HepG2 (cell line): ENCODE results near the gene CNTNAP1. TPM values are rescaled to one million over a fixed set of nuclear protein-coding genes. Genes with fewer than 3 reads are reported as not detected.

Source experiments
- ATAC-seq: fragments of 200-7000 bp; cut with Tn5 transposase; 3 replicates; pipeline ENCODE4 v1.9.1; 2020; ENCODE audit warnings: mild to moderate bottlenecking, moderate library complexity
- BruUV-seq: library from RNA; stranded (reverse); fragments of 400-500 nt; replicated peaks from 2 replicates; lab custom pipeline; 2021; lab: Mats Ljungman, UMichigan
- CTCF ChIA-PET: fragments of 300-600 bp; formaldehyde crosslinking; extraction: SDS; loops from one replicate; lab custom pipeline; 2021; ENCODE audit warnings: low total read pairs, inconsistent platforms, low intra/inter-chr PET ratio; lab: Yijun Ruan, JAX
- POLR2A ChIA-PET: fragments of 350-600 bp; sonication (Branson Sonifier 250); formaldehyde crosslinking; loops from one replicate; lab custom pipeline; 2020; ENCODE audit warnings: antibody characterized with exemption, inconsistent platforms; lab: Yijun Ruan, JAX
- DNase-seq: peaks from one replicate; pipeline ENCODE4 v3.0.0-alpha.2; 2015; ENCODE audit warnings: low spot score
- FAIRE-seq: peaks from 3 replicates; lab custom pipeline; 2011; peaks lifted over from hg19 to GRCh38; lab: Jason Lieb, UNC
- H2AFZ ChIP-seq: one replicate; pipeline ENCODE4 v1.6.1; 2011; ENCODE audit warnings: low read length, inconsistent platforms
- H3K27ac ChIP-seq: fragments of 300-600 bp; 3 replicates; pipeline ENCODE4 v1.8.0; 2011; ENCODE audit warnings: mixed run types, mild to moderate bottlenecking, mixed read lengths, low read length, inconsistent platforms; ENCODE audit not compliant: insufficient read depth; ENCODE audit errors: extremely low read length
- H3K27me3 ChIP-seq, 2 experiments: fragments of 200-600 bp in 1 of 2; 2 replicates in 1 of 2; 3 replicates in 1 of 2; pipeline versions ENCODE4 v1.6.0 to v1.8.0; 2011; ENCODE audit warnings: low read length in 2 of 2, mild to moderate bottlenecking in 2 of 2, moderate library complexity in 2 of 2, inconsistent platforms in 1 of 2; ENCODE audit not compliant: insufficient read depth in 2 of 2, control insufficient read depth in 1 of 2
- H3K36me3 ChIP-seq, 2 experiments: fragments of 200-600 bp in 1 of 2; replicated peaks in 1 of 2; 2 replicates in 1 of 2; 3 replicates in 1 of 2; pipeline versions ENCODE4 v1.5.1 to v1.8.0; 2011; ENCODE audit warnings: low read length in 2 of 2, inconsistent platforms in 1 of 2; ENCODE audit not compliant: insufficient read depth in 2 of 2, control insufficient read depth in 1 of 2
- H3K4me1 ChIP-seq: 2 replicates; pipeline ENCODE4 v1.5.1; 2012; ENCODE audit warnings: low read length, inconsistent platforms; ENCODE audit not compliant: insufficient read depth
- H3K4me2 ChIP-seq: 2 replicates; pipeline ENCODE4 v1.6.0; 2011; ENCODE audit warnings: low read depth, low read length, inconsistent platforms
- H3K4me3 ChIP-seq, 3 experiments: fragments of 200-600 bp in 1 of 3; sonication (generic), shearing (Covaris generic) in 1 of 3; replicated peaks in 1 of 3; 2 replicates each; pipeline ENCODE4 v1.5.1; 2011 to 2016; ENCODE audit warnings: low read length in 3 of 3, inconsistent platforms in 2 of 3, low read depth in 2 of 3, mild to moderate bottlenecking in 2 of 3, control low read depth in 1 of 3, mixed read lengths in 1 of 3; ENCODE audit not compliant: insufficient read depth in 1 of 3
- H3K79me2 ChIP-seq: one replicate; pipeline ENCODE4 v1.6.1; 2011; ENCODE audit warnings: low read length, inconsistent platforms; ENCODE audit not compliant: insufficient read depth
- H3K9ac ChIP-seq: 2 replicates; pipeline ENCODE4 v1.6.0; 2011; ENCODE audit warnings: mild to moderate bottlenecking, low read depth, low read length, inconsistent platforms; ENCODE audit not compliant: insufficient read depth
- H3K9me3 ChIP-seq: 2 replicates; pipeline ENCODE4 v1.5.1; 2012; ENCODE audit warnings: mild to moderate bottlenecking, low read length
- H4K20me1 ChIP-seq: 2 replicates; pipeline ENCODE4 v1.6.0; 2011; ENCODE audit warnings: inconsistent platforms, mild to moderate bottlenecking, low read length, moderate library complexity; ENCODE audit not compliant: insufficient read depth
- ARID5B ChIP-seq: IDR thresholded peaks from 2 replicates; pipeline ENCODE4 v1.4.0; 2020; ENCODE audit warnings: mild to moderate bottlenecking, missing genetic modification reagents
- GATAD2A ChIP-seq: IDR thresholded peaks from 2 replicates; pipeline ENCODE4 v1.6.1; 2016
- JUNB ChIP-seq: sonication (generic); formaldehyde crosslinking; IDR thresholded peaks from 2 replicates; pipeline ENCODE4 v1.8.0; 2022; ENCODE audit warnings: missing genetic modification reagents, mild to moderate bottlenecking, borderline replicate concordance
- KLF9 ChIP-seq: IDR thresholded peaks from 2 replicates; pipeline ENCODE4 v1.6.1; 2016; ENCODE audit warnings: low read depth
- MTERF4 ChIP-seq: sonication (generic); formaldehyde crosslinking; IDR thresholded peaks from 2 replicates; pipeline ENCODE4 v1.8.0; 2023; ENCODE audit warnings: mild to moderate bottlenecking, missing genetic modification reagents
- RFXANK ChIP-seq: IDR thresholded peaks from 2 replicates; pipeline ENCODE4 v1.6.1; 2016
- SMAD1 ChIP-seq: sonication (generic); formaldehyde crosslinking; IDR thresholded peaks from 2 replicates; pipeline ENCODE4 v1.4.0; 2020; ENCODE audit warnings: missing genetic modification reagents, low read depth, mild to moderate bottlenecking, borderline replicate concordance
- SP2 ChIP-seq: sonication (generic); formaldehyde crosslinking; IDR thresholded peaks from 2 replicates; pipeline ENCODE4 v1.5.1; 2020; ENCODE audit warnings: mild to moderate bottlenecking, missing genetic modification reagents
- ZFP37 ChIP-seq: sonication (generic); formaldehyde crosslinking; IDR thresholded peaks from 2 replicates; pipeline ENCODE4 v1.4.0; 2020; ENCODE audit warnings: missing genetic modification reagents, borderline replicate concordance
- ZIK1 ChIP-seq: sonication (generic); formaldehyde crosslinking; IDR thresholded peaks from 2 replicates; pipeline ENCODE4 v1.5.0; 2020; ENCODE audit warnings: mild to moderate bottlenecking, low read depth, missing genetic modification reagents, borderline replicate concordance
- ZMYM3 ChIP-seq: sonication (generic); formaldehyde crosslinking; IDR thresholded peaks from 2 replicates; pipeline ENCODE4 v1.5.1; 2020; ENCODE audit warnings: mild to moderate bottlenecking, missing genetic modification reagents
- ZNF329 ChIP-seq: sonication (generic); formaldehyde crosslinking; IDR thresholded peaks from 2 replicates; pipeline ENCODE4 v1.9.0; 2021; ENCODE audit warnings: low read depth, mild to moderate bottlenecking, missing genetic modification reagents
- ZNF674 ChIP-seq: sonication (generic); formaldehyde crosslinking; IDR thresholded peaks from 2 replicates; pipeline ENCODE4 v1.5.0; 2020; ENCODE audit warnings: low read depth, mild to moderate bottlenecking, missing genetic modification reagents
- WGBS: methylation state at CpG from one replicate; pipeline ENCODE4 v1.1.6; 2017; ENCODE audit warnings: low lambda C conversion rate; 5-methylcytosine and 5-hydroxymethylcytosine counted together
- in situ Hi-C: cut with HindIII; loops from 2 replicates; pipeline ENCODE4 v1.10.0; 2017; ENCODE audit warnings: low pct_unique_long_range_greater_than_20kb; ENCODE audit not compliant: extremely low pct_ligation_motif_present
- intact Hi-C: fragments of 100-400 bp; cut with micrococcal nuclease; formaldehyde crosslinking; loops from one replicate; pipeline ENCODE4 v1.10.0; 2022; ENCODE audit not compliant: unreplicated experiment
- polyA plus RNA-seq, 8 experiments: library from polyadenylated mRNA; depleted of rRNA in 3 of 8; stranded (reverse) in 7 of 8; unstranded in 1 of 8; fragments of >200 nt; fragmentation: Illumina TruSeq in 4 of 8; extraction: Trizol in 4 of 8; gene quantifications; 2 replicates each; pipeline versions ENCODE4 v1.2.1 to v1.2.3, GENCODE V29; 2011 to 2016; ENCODE audit warnings: low read depth in 4 of 8, missing spikeins in 1 of 8, mixed read lengths in 1 of 8; ENCODE audit not compliant: insufficient read depth in 1 of 8
- total RNA-seq, 5 experiments: library from RNA; depleted of rRNA; stranded (reverse); fragments of >200 nt; fragmentation: Illumina TruSeq; extraction: Trizol; gene quantifications; 2 replicates each; pipeline ENCODE4 v1.2.3, GENCODE V29; 2016; ENCODE audit warnings: low read depth in 1 of 5
- TF ChIP-seq, protein P1 (sequence below): sonication (generic); formaldehyde crosslinking; IDR thresholded peaks from 2 replicates; pipeline ENCODE4 v1.4.0; 2020; ENCODE audit warnings: missing genetic modification reagents

CNTNAP1 gene
- total and polyA plus RNA-seq, 2 of the 13 experiments (the other 11 are each of a cell fraction or from before 2014, with no cell fraction given): 4.5 to 7.7 TPM

- TF ChIP-seq, protein P1, sequence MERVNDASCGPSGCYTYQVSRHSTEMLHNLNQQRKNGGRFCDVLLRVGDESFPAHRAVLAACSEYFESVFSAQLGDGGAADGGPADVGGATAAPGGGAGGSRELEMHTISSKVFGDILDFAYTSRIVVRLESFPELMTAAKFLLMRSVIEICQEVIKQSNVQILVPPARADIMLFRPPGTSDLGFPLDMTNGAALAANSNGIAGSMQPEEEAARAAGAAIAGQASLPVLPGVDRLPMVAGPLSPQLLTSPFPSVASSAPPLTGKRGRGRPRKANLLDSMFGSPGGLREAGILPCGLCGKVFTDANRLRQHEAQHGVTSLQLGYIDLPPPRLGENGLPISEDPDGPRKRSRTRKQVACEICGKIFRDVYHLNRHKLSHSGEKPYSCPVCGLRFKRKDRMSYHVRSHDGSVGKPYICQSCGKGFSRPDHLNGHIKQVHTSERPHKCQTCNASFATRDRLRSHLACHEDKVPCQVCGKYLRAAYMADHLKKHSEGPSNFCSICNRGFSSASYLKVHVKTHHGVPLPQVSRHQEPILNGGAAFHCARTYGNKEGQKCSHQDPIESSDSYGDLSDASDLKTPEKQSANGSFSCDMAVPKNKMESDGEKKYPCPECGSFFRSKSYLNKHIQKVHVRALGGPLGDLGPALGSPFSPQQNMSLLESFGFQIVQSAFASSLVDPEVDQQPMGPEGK (CRISPR knock-in tag): peak; percentile 78
These were observed 22.4 kb upstream of the CNTNAP1 start (continued) for GRCh38 chr17:42659932-42660274.

DNA sequence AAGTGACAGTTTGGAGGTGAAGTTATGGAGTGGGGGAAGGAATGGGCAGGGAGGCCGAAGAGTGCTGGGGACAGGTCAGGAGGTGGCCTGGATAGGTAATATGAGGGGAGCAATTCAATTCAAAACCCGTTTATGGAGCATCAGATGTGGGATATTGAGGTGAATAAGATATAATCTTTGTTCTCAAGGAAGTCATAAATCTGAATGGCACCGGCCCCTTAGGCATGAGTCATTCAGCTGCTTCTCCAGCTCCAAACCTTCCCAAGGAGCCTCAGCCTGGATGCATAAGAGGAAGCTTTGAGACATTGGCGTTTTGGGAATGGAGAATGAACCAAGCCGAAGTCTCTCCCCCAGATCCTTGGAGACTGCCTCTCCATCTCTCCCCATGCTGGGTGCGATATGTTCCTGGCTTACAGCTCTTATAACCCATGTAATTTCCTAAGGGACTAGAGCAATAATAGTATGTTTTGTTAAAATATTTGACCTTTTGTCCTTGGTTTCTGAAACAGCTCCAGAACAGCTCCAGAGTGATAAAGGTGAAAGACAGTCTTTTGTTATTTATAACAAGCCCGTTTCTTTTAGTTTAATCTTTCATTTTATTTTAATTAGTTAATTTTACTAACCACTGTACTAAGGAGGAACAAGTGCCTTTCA, 21.5 kb upstream of the CNTNAP1 start:
- POLR2A ChIA-PET: interaction anchor here (1.7 to 4.5 kb wide), 5 partner anchors 16 to 83 kb away, joined by 5 to 65 read pairs (median 16); partner anchors contain the start of genes PLEKHH3, PSMC3IP, RETREG3 and TUBG1
- intact Hi-C loops (no loop called here), in situ Hi-C loops (no loop called here)
- peak overlapping the region; percentile 40; the same call in 1 of the 2 replicates for H3K4me2 ChIP-seq
- H4K20me1 ChIP-seq: no peaks in the 10 kb centered on the region
- H3K27ac ChIP-seq: no peak overlapping the region
- FAIRE-seq: no peak
- peaks cover 36% of the 10 kb centered on the region for H3K4me1 ChIP-seq
- WGBS: 94% methylated on average over 7 of the region's 7 CpGs
- H3K9me3 ChIP-seq: 0 out of 2 replicates have a peak, but pooled peaks cover 5% of the 10 kb centered on the region
- BruUV-seq: TSS peak; percentile 58
- peaks cover 7 to 21% of the 10 kb centered on the region in 2 experiments; a peak in 4 of 5 replicates for H3K36me3 ChIP-seq
- no peak for DNase-seq
- no peak for ATAC-seq
- H3K79me2 ChIP-seq: no peaks in the 10 kb centered on the region
- no peak overlapping the region for H3K4me3 ChIP-seq
- H3K27me3 ChIP-seq: no peaks in the 10 kb centered on the region; a peak in 1 of 5 replicates
- CTCF ChIA-PET: no interaction called here
- H2AFZ ChIP-seq: no peak overlapping the region
- H3K9ac ChIP-seq: no peak overlapping the region
- no peak for TF ChIP-seq ZMYM3 (CRISPR knock-in tag)
- TF ChIP-seq SMAD1: no peak
- no peak for TF ChIP-seq ZNF674 (CRISPR knock-in tag)
- no peak for TF ChIP-seq KLF9 (CRISPR knock-in tag)
- no peak for TF ChIP-seq ZIK1 (CRISPR knock-in tag)
- TF ChIP-seq GATAD2A (CRISPR knock-in tag): no peak
- TF ChIP-seq RFXANK: no peak
- TF ChIP-seq ZNF329 (CRISPR knock-in tag): no peak
- TF ChIP-seq SP2 (CRISPR knock-in tag): no peak
- no peak for TF ChIP-seq JUNB (CRISPR knock-in tag)
- TF ChIP-seq MTERF4 (CRISPR knock-in tag): no peak
- TF ChIP-seq ARID5B (CRISPR knock-in tag): no peak
- TF ChIP-seq ZFP37 (CRISPR knock-in tag): no peak
